T-helper 2 cell treated with Interferon-gamma antibody and Interleukin-4, amounts not matched to agents 5 μg/mL and 100 μg/mL, for 36 hours (primary cell): ENCODE results near the gene FPR2.
"Not testable (repeated sequence)": the region's sequence is repeated elsewhere in the genome, so short reads cannot be mapped to it uniquely, and the experiment has no call there.

Experiments
- DNase-seq: peaks from one replicate; pipeline ENCODE4 v3.0.0; 2021; ENCODE audit warnings: low spot score
- H3K27ac Mint-ChIP-seq: one replicate; pipeline ENCODE4 v1.8.0; 2021; ENCODE audit warnings: mild to moderate bottlenecking, mixed read lengths
- H3K27me3 Mint-ChIP-seq: one replicate; pipeline ENCODE4 v1.8.0; 2021; ENCODE audit warnings: low read depth, mixed read lengths
- H3K36me3 Mint-ChIP-seq: one replicate; pipeline ENCODE4 v1.8.0; 2021; ENCODE audit warnings: low read depth, mixed read lengths
- H3K4me1 Mint-ChIP-seq: one replicate; pipeline ENCODE4 v1.8.0; 2021; ENCODE audit warnings: low read depth, mixed read lengths
- H3K4me3 Mint-ChIP-seq: one replicate; pipeline ENCODE4 v1.8.0; 2022; ENCODE audit warnings: mild to moderate bottlenecking, moderate library complexity, mixed read lengths
- H3K9me3 Mint-ChIP-seq: one replicate; pipeline ENCODE4 v1.8.0; 2021; ENCODE audit warnings: mixed read lengths

The FPR2 gene

GRCh38 chr19:51754109-51754508 is 6.9 kb upstream of the FPR2 start:
- Mint-ChIP-seq H3K27ac (no peak overlapping the region), H3K4me3 (no peak overlapping the region), H3K4me1 (no peaks in the 10 kb centered on the region), H3K27me3 (no peaks in the 10 kb centered on the region), H3K36me3 (no peaks in the 10 kb centered on the region), H3K9me3 (peaks cover 15% of the 10 kb centered on the region)
- DNase-seq, result no peak

GRCh38 chr19:51754770-51755169 is 6.2 kb upstream of the FPR2 start:
- H3K27ac Mint-ChIP-seq, result no peak overlapping the region
- H3K9me3 Mint-ChIP-seq, result peaks cover 12% of the 10 kb centered on the region

GRCh38 chr19:51755571-51755970 is 5.4 kb upstream of the FPR2 start:
- no peaks in the 10 kb centered on the region for H3K4me1 Mint-ChIP-seq
- H3K27me3 Mint-ChIP-seq, result no peaks in the 10 kb centered on the region
- no peak overlapping the region for H3K4me3 Mint-ChIP-seq
- peaks cover 2% of the 10 kb centered on the region for H3K36me3 Mint-ChIP-seq
- no peak overlapping the region for H3K27ac Mint-ChIP-seq
- peaks cover 12% of the 10 kb centered on the region for H3K9me3 Mint-ChIP-seq
- no peak for DNase-seq

More at GRCh38 chr19:51754770-51755169, 6.2 kb upstream of the FPR2 start:
- Mint-ChIP-seq H3K36me3 (peaks cover under 1% of the 10 kb centered on the region), H3K4me3 (no peak overlapping the region), H3K27me3 (no peaks in the 10 kb centered on the region), H3K4me1 (no peaks in the 10 kb centered on the region)
- DNase-seq, result no peak

GRCh38 chr19:51761696-51762095 is 716 bp downstream of the FPR2 start:
- Mint-ChIP-seq H3K27ac (no peak overlapping the region), H3K27me3 (no peaks in the 10 kb centered on the region), H3K36me3 (peaks cover 2% of the 10 kb centered on the region), H3K9me3 (peaks cover 12% of the 10 kb centered on the region), H3K4me1 (peaks cover 2% of the 10 kb centered on the region), H3K4me3 (no peak overlapping the region)
- DNase-seq, result no peak

GRCh38 chr19:51765086-51765485 is 4.1 kb downstream of the FPR2 start:
- no peaks in the 10 kb centered on the region for H3K36me3 Mint-ChIP-seq
- no peak overlapping the region for H3K4me3 Mint-ChIP-seq
- H3K9me3 Mint-ChIP-seq, result peaks cover 9% of the 10 kb centered on the region
- peaks cover 2% of the 10 kb centered on the region for H3K4me1 Mint-ChIP-seq
- H3K27me3 Mint-ChIP-seq, result no peaks in the 10 kb centered on the region
- DNase-seq, result no peak
- no peak overlapping the region for H3K27ac Mint-ChIP-seq

GRCh38 chr19:51766461-51766860 is 5.5 kb downstream of the FPR2 start:
- H3K4me3 Mint-ChIP-seq, result no peak overlapping the region
- no peaks in the 10 kb centered on the region for H3K36me3 Mint-ChIP-seq
- no peaks in the 10 kb centered on the region for H3K27me3 Mint-ChIP-seq
- peaks cover 2% of the 10 kb centered on the region for H3K4me1 Mint-ChIP-seq
- H3K27ac Mint-ChIP-seq, result no peak overlapping the region
- peaks cover 11% of the 10 kb centered on the region for H3K9me3 Mint-ChIP-seq
- no peak for DNase-seq

- no peaks in the 10 kb centered on the region for H3K36me3 Mint-ChIP-seq
- H3K27ac Mint-ChIP-seq, result no peak overlapping the region
- no peak for DNase-seq
- H3K4me3 Mint-ChIP-seq, result no peak overlapping the region
- H3K9me3 Mint-ChIP-seq, result peaks cover 16% of the 10 kb centered on the region
- H3K4me1 Mint-ChIP-seq, result no peaks in the 10 kb centered on the region
- H3K27me3 Mint-ChIP-seq, result peaks cover 7% of the 10 kb centered on the region
Observed at GRCh38 chr19:51771376-51772130, 10.6 kb downstream of the FPR2 start.

GRCh38 chr19:51772977-51773376 is 12.0 kb downstream of the FPR2 start:
- no peak for DNase-seq
- peaks cover 2% of the 10 kb centered on the region for H3K4me1 Mint-ChIP-seq
- H3K27me3 Mint-ChIP-seq, result peaks cover 10% of the 10 kb centered on the region
- H3K9me3 Mint-ChIP-seq, result peaks cover 16% of the 10 kb centered on the region
- no peak overlapping the region for H3K4me3 Mint-ChIP-seq
- no peak overlapping the region for H3K27ac Mint-ChIP-seq
- no peaks in the 10 kb centered on the region for H3K36me3 Mint-ChIP-seq

- not testable (repeated sequence) for H3K4me3 Mint-ChIP-seq, H3K27ac Mint-ChIP-seq, H3K4me1 Mint-ChIP-seq, DNase-seq, H3K36me3 Mint-ChIP-seq
- Mint-ChIP-seq H3K27me3 (peaks cover 14% of the 10 kb centered on the region), H3K9me3 (peaks cover 12% of the 10 kb centered on the region)
Observed at GRCh38 chr19:51776561-51776960, 15.6 kb downstream of the FPR2 start.

- no peak overlapping the region for H3K4me3 Mint-ChIP-seq
- H3K27ac Mint-ChIP-seq, result no peak overlapping the region
- H3K27me3 Mint-ChIP-seq, result peaks cover 17% of the 10 kb centered on the region
- peaks cover 2% of the 10 kb centered on the region for H3K4me1 Mint-ChIP-seq
- no peaks in the 10 kb centered on the region for H3K36me3 Mint-ChIP-seq
- peak; percentile 30 for DNase-seq
- peaks cover 7% of the 10 kb centered on the region for H3K9me3 Mint-ChIP-seq
Observed at GRCh38 chr19:51777570-51778462, 16.8 kb downstream of the FPR2 start.

GRCh38 chr19:51779181-51779580 is 18.2 kb downstream of the FPR2 start:
- Mint-ChIP-seq H3K36me3 (no peaks in the 10 kb centered on the region), H3K4me3 (no peak overlapping the region), H3K9me3 (no peaks in the 10 kb centered on the region), H3K27ac (no peak overlapping the region), H3K27me3 (peaks cover 17% of the 10 kb centered on the region), H3K4me1 (peaks cover 2% of the 10 kb centered on the region)
- DNase-seq, result no peak

GRCh38 chr19:51779703-51780102 is 18.7 kb downstream of the FPR2 start:
- peaks cover 2% of the 10 kb centered on the region for H3K4me1 Mint-ChIP-seq
- H3K27me3 Mint-ChIP-seq, result peaks cover 17% of the 10 kb centered on the region

GRCh38 chr19:51780270-51780669 is 19.3 kb downstream of the FPR2 start:
- Mint-ChIP-seq H3K9me3 (no peaks in the 10 kb centered on the region), H3K36me3 (no peaks in the 10 kb centered on the region), H3K27ac (no peak overlapping the region), H3K27me3 (peaks cover 15% of the 10 kb centered on the region), H3K4me3 (no peak overlapping the region), H3K4me1 (peaks cover 2% of the 10 kb centered on the region)
- DNase-seq, result no peak

More at GRCh38 chr19:51779703-51780102, 18.7 kb downstream of the FPR2 start:
- no peak for DNase-seq
- Mint-ChIP-seq H3K9me3 (no peaks in the 10 kb centered on the region), H3K27ac (no peak overlapping the region), H3K4me3 (no peak overlapping the region), H3K36me3 (no peaks in the 10 kb centered on the region)

GRCh38 chr19:51781999-51782398 is 21.0 kb downstream of the FPR2 start:
- DNase-seq, result no peak
- peaks cover 7% of the 10 kb centered on the region for H3K27me3 Mint-ChIP-seq

More at GRCh38 chr19:51781999-51782398, 21.0 kb downstream of the FPR2 start:
- Mint-ChIP-seq H3K9me3 (peaks cover 2% of the 10 kb centered on the region), H3K4me1 (peaks cover 2% of the 10 kb centered on the region), H3K4me3 (no peak overlapping the region), H3K27ac (no peak overlapping the region), H3K36me3 (no peaks in the 10 kb centered on the region)
